HEK293T (cell line): ENCODE measurements around the gene ATG9B.

Source experiments
- BHLHE40 ChIP-seq: fragments of 450-650 bp; IDR thresholded peaks from 2 replicates; pipeline ENCODE4 v1.6.1; 2016; ENCODE audit warnings: mild to moderate bottlenecking, moderate library complexity, borderline replicate concordance
- CTBP1 ChIP-seq: fragments of 450-650 bp; IDR thresholded peaks from 2 replicates; pipeline ENCODE4 v1.6.1; 2016; ENCODE audit warnings: borderline replicate concordance
- ELF4 ChIP-seq: fragments of 450-650 bp; IDR thresholded peaks from 2 replicates; pipeline ENCODE4 v1.6.1; 2017; ENCODE audit warnings: antibody characterized with exemption
- FOXA1 ChIP-seq: fragments of 450-650 bp; IDR thresholded peaks from 2 replicates; pipeline ENCODE4 v1.6.1; 2016; ENCODE audit warnings: mild to moderate bottlenecking
- FOXK2 ChIP-seq: fragments of 450-650 bp; IDR thresholded peaks from 2 replicates; pipeline ENCODE4 v1.6.1; 2016; ENCODE audit warnings: mild to moderate bottlenecking
- HDGF ChIP-seq: fragments of 450-650 bp; IDR thresholded peaks from 2 replicates; pipeline ENCODE4 v1.6.1; 2017; ENCODE audit warnings: antibody characterized with exemption, borderline replicate concordance
- L3MBTL2 ChIP-seq: fragments of 450-650 bp; conservative IDR thresholded peaks from 2 replicates; pipeline ENCODE4 v1.6.1; 2016; ENCODE audit warnings: mild to moderate bottlenecking
- LEF1 ChIP-seq: fragments of 450-650 bp; IDR thresholded peaks from 2 replicates; pipeline ENCODE4 v1.6.1; 2017; ENCODE audit warnings: mild to moderate bottlenecking, borderline replicate concordance
- SP1 ChIP-seq: fragments of 450-650 bp; IDR thresholded peaks from 2 replicates; pipeline ENCODE4 v1.6.1; 2017
- SUZ12 ChIP-seq: fragments of 450-650 bp; IDR thresholded peaks from 2 replicates; pipeline ENCODE4 v1.6.1; 2016; ENCODE audit warnings: mild to moderate bottlenecking
- TARDBP ChIP-seq: fragments of 450-650 bp; IDR thresholded peaks from 2 replicates; pipeline ENCODE4 v1.6.1; 2016
- TF ChIP-seq, protein P1 (sequence below): fragments of 450-650 bp; IDR thresholded peaks from 2 replicates; pipeline ENCODE4 v1.6.1; 2016

DNA sequence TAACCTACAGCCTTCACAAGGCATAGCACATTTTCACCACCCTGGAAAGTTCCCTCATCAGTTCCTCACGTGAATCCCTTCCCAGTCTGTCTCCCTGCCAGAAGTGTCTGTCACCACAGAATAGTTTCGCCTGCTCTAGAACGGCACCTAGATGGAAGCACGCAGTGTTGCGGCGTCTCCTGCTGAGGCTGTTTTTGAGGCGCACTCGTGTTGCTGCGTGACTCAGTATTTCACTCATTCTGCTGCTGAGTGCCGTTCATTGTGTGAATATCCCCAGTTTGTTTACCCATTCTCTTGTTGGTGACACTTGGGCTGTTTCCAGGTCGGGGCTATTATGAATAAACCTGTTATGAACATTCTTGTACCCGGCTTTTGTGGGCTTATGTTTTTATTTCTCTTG, 20.7 kb downstream of the ATG9B start:
- no peak for TF ChIP-seq FOXA1
- TF ChIP-seq SP1, result no peak
- no peak for TF ChIP-seq BHLHE40
- TF ChIP-seq, protein P1, sequence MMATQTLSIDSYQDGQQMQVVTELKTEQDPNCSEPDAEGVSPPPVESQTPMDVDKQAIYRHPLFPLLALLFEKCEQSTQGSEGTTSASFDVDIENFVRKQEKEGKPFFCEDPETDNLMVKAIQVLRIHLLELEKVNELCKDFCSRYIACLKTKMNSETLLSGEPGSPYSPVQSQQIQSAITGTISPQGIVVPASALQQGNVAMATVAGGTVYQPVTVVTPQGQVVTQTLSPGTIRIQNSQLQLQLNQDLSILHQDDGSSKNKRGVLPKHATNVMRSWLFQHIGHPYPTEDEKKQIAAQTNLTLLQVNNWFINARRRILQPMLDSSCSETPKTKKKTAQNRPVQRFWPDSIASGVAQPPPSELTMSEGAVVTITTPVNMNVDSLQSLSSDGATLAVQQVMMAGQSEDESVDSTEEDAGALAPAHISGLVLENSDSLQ, result no peak
- no peak for TF ChIP-seq FOXK2
- TF ChIP-seq TARDBP, result no peak
- TF ChIP-seq HDGF, result no peak
- no peak for TF ChIP-seq SUZ12
- TF ChIP-seq CTBP1, result no peak
- no peak for TF ChIP-seq LEF1
- no peak for TF ChIP-seq ELF4
- no peak for TF ChIP-seq L3MBTL2
